Caco-2 (cell line): Measurements from ENCODE around the gene SLC12A9. TPM values are rescaled to one million over a fixed set of nuclear protein-coding genes. Genes with fewer than 3 reads are reported as not detected.

ENCODE experiments used
- BruUV-seq: library from RNA; stranded (reverse); fragments of 400-500 nt; replicated peaks from 2 replicates; lab custom pipeline; 2021; lab: Mats Ljungman, UMichigan
- CTCF ChIA-PET: fragments of 300-600 bp; sonication (Branson Sonifier 250); formaldehyde crosslinking; loops from one replicate; lab custom pipeline; 2022; ENCODE audit warnings: antibody characterized with exemption; lab: Charles Lee
- POLR2A ChIA-PET: fragments of 300-600 bp; sonication (Branson Sonifier 250); formaldehyde crosslinking; loops from one replicate; lab custom pipeline; 2022; ENCODE audit warnings: antibody characterized with exemption; lab: Charles Lee
- DNase-seq, 2 experiments: peaks; one replicate each; pipeline versions ENCODE4 v3.0.0 to v3.0.0-alpha.2; 2020 to 2022
- H3K27me3 ChIP-seq: replicated peaks from 2 replicates; pipeline ENCODE4 v1.6.0; 2011; ENCODE audit warnings: low read length; ENCODE audit not compliant: control insufficient read depth, insufficient read depth
- H3K36me3 ChIP-seq: 2 replicates; pipeline ENCODE4 v1.5.1; 2011; ENCODE audit warnings: low read length; ENCODE audit not compliant: control insufficient read depth, insufficient read depth
- H3K4me1 ChIP-seq: fragments of 250-450 bp; sonication (Bioruptor Pico); 2 replicates; pipeline ENCODE4 v1.5.1; 2020; ENCODE audit warnings: mild to moderate bottlenecking
- H3K4me3 ChIP-seq: 2 replicates; pipeline ENCODE4 v1.5.1; 2011; ENCODE audit warnings: low read depth, mild to moderate bottlenecking, control low read depth, low read length
- H3K9me3 ChIP-seq: fragments of 250-450 bp; sonication (Bioruptor Pico); 2 replicates; pipeline ENCODE4 v1.5.1; 2020; ENCODE audit warnings: mild to moderate bottlenecking, moderate library complexity
- H3K27ac Mint-ChIP-seq: one replicate; pipeline ENCODE4 v1.8.0; 2022; ENCODE audit warnings: mixed read lengths; ENCODE audit not compliant: unreplicated experiment
- H3K27me3 Mint-ChIP-seq: one replicate; pipeline ENCODE4 v1.8.0; 2022; ENCODE audit warnings: mixed read lengths; ENCODE audit not compliant: insufficient read depth, unreplicated experiment
- H3K36me3 Mint-ChIP-seq: one replicate; pipeline ENCODE4 v1.8.0; 2022; ENCODE audit warnings: mild to moderate bottlenecking, mixed read lengths; ENCODE audit not compliant: insufficient read depth, unreplicated experiment
- H3K4me1 Mint-ChIP-seq: one replicate; pipeline ENCODE4 v1.8.0; 2022; ENCODE audit warnings: low read depth, mixed read lengths; ENCODE audit not compliant: unreplicated experiment
- H3K4me3 Mint-ChIP-seq: one replicate; pipeline ENCODE4 v1.8.0; 2022; ENCODE audit warnings: mild to moderate bottlenecking, moderate library complexity, mixed read lengths; ENCODE audit not compliant: unreplicated experiment
- H3K9me3 Mint-ChIP-seq: one replicate; pipeline ENCODE4 v1.8.0; 2022; ENCODE audit warnings: mixed read lengths; ENCODE audit not compliant: unreplicated experiment
- intact Hi-C: fragments of 100-400 bp; cut with micrococcal nuclease; formaldehyde crosslinking; loops from one replicate; pipeline ENCODE4 v1.10.0; 2022; ENCODE audit not compliant: unreplicated experiment
- total RNA-seq: library from RNA; stranded (reverse); gene quantifications from 2 replicates; pipeline ENCODE4 v1.2.3, GENCODE V29; 2022
- TF ChIP-seq, protein P1 (sequence below), 2 experiments: fragments of 200-600 bp in 1 of 2; IDR thresholded peaks; 1 replicate in 1 of 2; 2 replicates in 1 of 2; pipeline versions ENCODE4 v1.5.1 to v1.8.0; 2011 to 2022; ENCODE audit warnings: antibody characterized with exemption in 1 of 2, control low read depth in 1 of 2, inconsistent platforms in 1 of 2, low read depth in 1 of 2, low read length in 1 of 2, mild to moderate bottlenecking in 1 of 2, moderate library complexity in 1 of 2; ENCODE audit not compliant: insufficient read depth in 1 of 2, severe bottlenecking in 1 of 2, unreplicated experiment in 1 of 2

SLC12A9 gene
- total RNA-seq, 1 experiment from 2014 or later, result 60.7 TPM

DNA sequence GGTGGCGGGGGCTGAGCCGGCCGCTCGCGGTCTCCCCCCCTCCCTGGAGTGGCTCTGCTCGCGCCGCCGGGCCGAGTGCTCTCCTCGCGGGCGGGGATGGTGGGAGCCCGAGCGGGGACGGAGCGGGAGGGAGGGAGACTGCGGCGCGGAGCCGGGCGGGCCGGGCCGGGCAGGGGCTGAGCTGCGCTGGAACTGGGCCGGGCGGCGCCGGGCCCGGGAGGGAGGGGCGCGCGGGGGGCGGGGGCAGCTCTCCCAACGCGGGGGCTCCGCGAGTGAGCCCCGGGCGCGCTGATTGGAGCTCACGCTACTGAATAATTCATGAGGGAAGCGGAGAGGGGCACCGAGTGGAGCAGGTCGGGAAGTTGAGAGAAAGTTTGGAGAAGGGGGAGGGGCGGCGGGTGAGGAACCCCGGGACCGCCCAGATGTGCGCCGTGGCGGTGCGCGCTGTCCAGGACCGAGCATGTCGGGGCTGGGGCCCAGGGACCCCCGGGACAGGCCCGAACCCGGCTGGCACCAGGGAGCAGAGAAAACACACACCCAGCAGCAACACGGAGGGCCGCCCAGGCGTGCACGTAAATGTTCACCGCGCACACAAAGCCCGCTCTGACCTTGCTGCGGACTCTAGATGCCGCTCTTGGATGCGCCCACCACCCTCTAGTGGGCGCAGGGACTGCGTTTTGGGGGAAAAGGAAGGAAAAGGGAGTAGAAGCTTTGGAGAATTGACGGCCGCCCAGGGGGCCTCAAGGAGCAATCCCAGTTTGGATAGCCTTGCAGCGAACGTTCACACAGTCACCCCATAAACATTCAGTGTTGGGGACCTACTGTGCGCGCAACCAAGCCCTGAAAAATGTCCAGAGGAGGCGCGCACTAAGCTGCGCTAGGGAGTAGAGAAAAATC is 24.9 kb upstream of the SLC12A9 start, which contains the start of gene EPHB4:
Gene EPHB4 (minus strand): TSS at position 194 of the 897 bp plus-strand sequence. CDS start 493 bp downstream, outside the sequence.
- H3K27ac Mint-ChIP-seq, result peak within 1 kb of the TSS; percentile 88
- TF ChIP-seq, protein P1, sequence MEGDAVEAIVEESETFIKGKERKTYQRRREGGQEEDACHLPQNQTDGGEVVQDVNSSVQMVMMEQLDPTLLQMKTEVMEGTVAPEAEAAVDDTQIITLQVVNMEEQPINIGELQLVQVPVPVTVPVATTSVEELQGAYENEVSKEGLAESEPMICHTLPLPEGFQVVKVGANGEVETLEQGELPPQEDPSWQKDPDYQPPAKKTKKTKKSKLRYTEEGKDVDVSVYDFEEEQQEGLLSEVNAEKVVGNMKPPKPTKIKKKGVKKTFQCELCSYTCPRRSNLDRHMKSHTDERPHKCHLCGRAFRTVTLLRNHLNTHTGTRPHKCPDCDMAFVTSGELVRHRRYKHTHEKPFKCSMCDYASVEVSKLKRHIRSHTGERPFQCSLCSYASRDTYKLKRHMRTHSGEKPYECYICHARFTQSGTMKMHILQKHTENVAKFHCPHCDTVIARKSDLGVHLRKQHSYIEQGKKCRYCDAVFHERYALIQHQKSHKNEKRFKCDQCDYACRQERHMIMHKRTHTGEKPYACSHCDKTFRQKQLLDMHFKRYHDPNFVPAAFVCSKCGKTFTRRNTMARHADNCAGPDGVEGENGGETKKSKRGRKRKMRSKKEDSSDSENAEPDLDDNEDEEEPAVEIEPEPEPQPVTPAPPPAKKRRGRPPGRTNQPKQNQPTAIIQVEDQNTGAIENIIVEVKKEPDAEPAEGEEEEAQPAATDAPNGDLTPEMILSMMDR (IDR thresholded peaks at IDR 0.05; ENCODE audit: insufficient read depth in 1 of 2, low read depth in 1 of 2, low read length in 1 of 2, severe bottlenecking in 1 of 2, unreplicated experiment in 1 of 2), result peak; percentile 44 to 92
- ChIA-PET CTCF (interaction anchor here (0.6 to 3.8 kb wide), 27 partner anchors 9 to 355 kb away, joined by 3 to 51 read pairs (median 5); partner anchors contain the start of genes MOSPD3, POP7, SLC12A9 and SRRT), POLR2A (interaction anchor here (0.5 to 1.8 kb wide), 10 partner anchors 9 to 215 kb away, joined by 3 to 19 read pairs (median 8); partner anchors contain the start of genes MOSPD3, POP7, SLC12A9 and SRRT)
- no peaks in the 10 kb centered on the region for H3K27me3 Mint-ChIP-seq
- intact Hi-C loops, result loop anchor here (1.0 kb wide), 2 partner anchors 25 kb away; partner anchors contain the start of gene SLC12A9
- H3K9me3 Mint-ChIP-seq, result no peaks in the 10 kb centered on the region
- no TSS peak for BruUV-seq
- Histone ChIP-seq H3K27me3 (no peaks in the 10 kb centered on the region), H3K4me1 (peaks cover 29% of the 10 kb centered on the region), H3K4me3 (peak within 1 kb of the TSS; percentile 71), H3K36me3 (peaks cover 7% of the 10 kb centered on the region), H3K9me3 (no peaks in the 10 kb centered on the region)
- DNase-seq, result peak; percentile 93 to 95
- H3K4me1 Mint-ChIP-seq, result peaks cover 27% of the 10 kb centered on the region
- H3K4me3 Mint-ChIP-seq, result peak within 1 kb of the TSS; percentile 89
- H3K36me3 Mint-ChIP-seq, result peaks cover 49% of the 10 kb centered on the region

DNA sequence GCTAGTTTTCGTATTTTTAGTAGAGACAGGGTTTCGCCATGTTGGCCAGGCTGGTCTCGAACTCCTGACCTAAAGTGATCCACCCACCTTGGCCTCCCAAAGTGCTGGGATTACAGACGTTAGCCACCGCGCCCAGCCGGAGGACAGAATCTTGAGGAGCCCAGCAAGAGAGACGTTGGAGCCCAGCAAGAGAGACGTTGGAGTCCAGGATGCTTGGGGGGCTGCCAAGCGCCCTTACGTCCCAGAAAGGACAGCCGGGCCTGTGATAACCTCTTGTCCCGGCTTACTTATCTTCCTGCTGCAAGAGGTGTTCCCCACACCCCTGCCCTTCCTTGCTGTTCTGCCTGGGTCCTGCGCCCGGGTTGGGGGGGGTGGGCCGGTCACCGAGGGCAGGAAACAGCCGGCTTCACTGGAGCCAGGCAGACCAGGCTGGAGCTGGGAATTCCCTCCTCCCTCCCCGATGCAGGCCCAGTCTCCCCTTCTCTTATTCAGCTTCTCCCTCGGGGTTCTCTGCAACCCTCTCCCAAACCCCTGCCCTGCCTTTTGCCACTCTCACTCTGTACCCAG is 23.3 kb upstream of the SLC12A9 start:
- no peaks in the 10 kb centered on the region for H3K9me3 ChIP-seq
- H3K36me3 ChIP-seq, result peaks cover under 1% of the 10 kb centered on the region; the same call in 1 of the 2 replicates
- TF ChIP-seq, protein P1 (IDR thresholded peaks at IDR 0.05; ENCODE audit: insufficient read depth in 1 of 2, low read depth in 1 of 2, low read length in 1 of 2, severe bottlenecking in 1 of 2, unreplicated experiment in 1 of 2), result no peak
- ChIA-PET POLR2A (interaction anchor here (1.7 kb wide), 1 partner anchor 14 kb away, joined by 4 read pairs; no protein-coding TSS in a partner anchor), CTCF (interaction anchor here (0.6 to 3.8 kb wide), 7 partner anchors 23 to 217 kb away, joined by 3 to 51 read pairs (median 6); partner anchors contain the start of genes MOSPD3, POP7 and SLC12A9)
- Mint-ChIP-seq H3K4me1 (peaks cover 33% of the 10 kb centered on the region), H3K36me3 (peaks cover 33% of the 10 kb centered on the region), H3K4me3 (peak overlapping the region; percentile 89), H3K9me3 (no peaks in the 10 kb centered on the region), H3K27ac (no peak overlapping the region), H3K27me3 (no peaks in the 10 kb centered on the region)
- no TSS peak for BruUV-seq
- intact Hi-C loops, result no loop called here
- H3K4me1 ChIP-seq, result peaks cover 29% of the 10 kb centered on the region
- no peak overlapping the region for H3K4me3 ChIP-seq
- DNase-seq, result no peak
- no peaks in the 10 kb centered on the region for H3K27me3 ChIP-seq

DNA sequence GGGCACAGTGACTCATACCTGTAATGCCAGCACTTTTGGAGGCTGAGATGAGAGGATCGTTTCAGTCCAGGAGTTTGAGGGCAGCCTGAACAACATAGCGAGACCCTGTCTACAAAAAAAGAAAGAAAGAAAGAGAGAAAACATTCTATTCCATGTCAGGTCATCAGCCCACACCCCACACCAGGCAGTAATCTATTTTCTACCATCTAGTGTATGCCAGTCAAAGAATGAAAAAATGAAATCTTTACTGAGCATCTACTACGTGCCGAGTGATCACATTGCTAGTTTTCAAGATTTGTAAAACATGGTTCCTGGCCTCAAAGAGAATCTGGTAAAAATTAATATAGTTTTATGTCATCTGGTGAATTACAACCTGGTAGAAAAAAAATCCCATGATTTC is 22.1 kb upstream of the SLC12A9 start:
- POLR2A ChIA-PET, result no interaction called here
- BruUV-seq, result no TSS peak

More for the DNA sequence above, 22.1 kb upstream of the SLC12A9 start:
- H3K27me3 ChIP-seq, result no peaks in the 10 kb centered on the region
- peak overlapping the region; percentile 55 for H3K27ac Mint-ChIP-seq
- no peaks in the 10 kb centered on the region for H3K27me3 Mint-ChIP-seq
- no peak overlapping the region for H3K4me3 Mint-ChIP-seq
- CTCF ChIA-PET, result no interaction called here
- TF ChIP-seq, protein P1 (IDR thresholded peaks at IDR 0.05; ENCODE audit: insufficient read depth in 1 of 2, low read depth in 1 of 2, low read length in 1 of 2, severe bottlenecking in 1 of 2, unreplicated experiment in 1 of 2), result no peak
- H3K36me3 Mint-ChIP-seq, result peaks cover 21% of the 10 kb centered on the region
- no peaks in the 10 kb centered on the region for H3K9me3 Mint-ChIP-seq
- H3K4me1 ChIP-seq, result peaks cover 26% of the 10 kb centered on the region
- H3K36me3 ChIP-seq, result no peaks in the 10 kb centered on the region; the same call in 1 of the 2 replicates
- no peaks in the 10 kb centered on the region for H3K9me3 ChIP-seq
- H3K4me3 ChIP-seq, result no peak overlapping the region
- DNase-seq, result no peak
- H3K4me1 Mint-ChIP-seq, result peaks cover 35% of the 10 kb centered on the region
- intact Hi-C loops, result no loop called here
